ENCODE results near the gene DPAGT1.

Gene DPAGT1

GRCh38 chr11:119093942-119094815, 7.5 kb downstream of the DPAGT1 start:
- Histone ChIP-seq H3K4me3 (peak overlapping the region; percentile 71 to 98 (median 96)), H3K4me1 (peaks cover 50 to 59% (median 55%) of the 10 kb centered on the region in 10 experiments), H3K9ac (peak overlapping the region; percentile 90 to 99 (median 97)), H4K20me1 (peaks cover 0 to 38% (median 34%) of the 10 kb centered on the region in 11 experiments; a peak in 20 of 22 replicates), H3K36me3 (peaks cover 24 to 67% (median 59%) of the 10 kb centered on the region in 11 experiments), H3K4me2 (peak overlapping the region; percentile 89 to 99 (median 98)), H3K27me3 (no peaks in the 10 kb centered on the region), H3K27ac (peak overlapping the region; percentile 78 to 98 (median 95)), H3K9me3 (replicated peaks in 1 of 11) (no peaks in the 10 kb centered on the region; a peak in 3 of 22 replicates)
- no peak for TF ChIP-seq Cebpa-rat (IDR thresholded peaks at IDR 0.05)

DNA sequence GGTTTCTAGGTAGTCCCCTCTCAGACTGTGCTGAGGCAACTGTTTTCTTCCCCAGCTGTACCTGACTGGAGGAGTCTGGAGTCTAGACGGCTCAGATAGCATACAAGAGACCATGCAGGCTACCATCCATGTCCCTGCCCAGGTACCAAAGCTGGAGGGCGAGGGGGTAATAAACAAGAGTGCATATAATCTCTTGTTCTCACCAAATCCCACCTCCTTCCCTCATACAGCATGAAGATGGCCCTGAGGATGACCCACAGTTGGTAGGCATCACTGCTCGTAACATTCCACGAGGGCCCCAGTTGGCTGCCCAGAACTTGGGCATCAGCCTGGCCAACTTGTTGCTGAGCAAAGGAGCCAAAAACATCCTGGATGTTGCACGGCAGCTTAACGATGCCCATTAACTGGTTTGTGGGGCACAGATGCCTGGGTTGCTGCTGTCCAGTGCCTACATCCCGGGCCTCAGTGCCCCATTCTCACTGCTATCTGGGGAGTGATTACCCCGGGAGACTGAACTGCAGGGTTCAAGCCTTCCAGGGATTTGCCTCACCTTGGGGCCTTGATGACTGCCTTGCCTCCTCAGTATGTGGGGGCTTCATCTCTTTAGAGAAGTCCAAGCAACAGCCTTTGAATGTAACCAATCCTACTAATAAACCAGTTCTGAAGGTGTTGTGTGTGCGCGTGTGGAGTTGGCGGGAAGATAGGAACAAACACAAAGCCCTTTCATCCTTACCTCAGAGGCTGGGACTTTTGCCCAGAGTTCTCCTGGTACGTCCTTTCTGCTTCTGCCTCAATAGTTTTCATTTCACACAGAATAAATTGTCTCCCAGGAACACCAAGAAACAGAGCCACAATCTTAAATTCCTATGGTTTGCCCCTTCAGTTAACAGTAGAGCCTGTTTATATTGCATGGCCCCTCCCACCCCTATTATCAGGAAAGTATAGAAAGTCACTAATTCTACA, 8.5 kb downstream of the DPAGT1 start:
- H3K36me3 ChIP-seq = peaks cover 21 to 66% (median 54%) of the 10 kb centered on the region in 11 experiments
- H3K27ac ChIP-seq = peak overlapping the region in 10 of 11 experiments; percentile 86 to 98 (median 96); a peak in 21 of 22 replicates
- peak overlapping the region; percentile 90 to 99 (median 97) for H3K9ac ChIP-seq

DNA sequence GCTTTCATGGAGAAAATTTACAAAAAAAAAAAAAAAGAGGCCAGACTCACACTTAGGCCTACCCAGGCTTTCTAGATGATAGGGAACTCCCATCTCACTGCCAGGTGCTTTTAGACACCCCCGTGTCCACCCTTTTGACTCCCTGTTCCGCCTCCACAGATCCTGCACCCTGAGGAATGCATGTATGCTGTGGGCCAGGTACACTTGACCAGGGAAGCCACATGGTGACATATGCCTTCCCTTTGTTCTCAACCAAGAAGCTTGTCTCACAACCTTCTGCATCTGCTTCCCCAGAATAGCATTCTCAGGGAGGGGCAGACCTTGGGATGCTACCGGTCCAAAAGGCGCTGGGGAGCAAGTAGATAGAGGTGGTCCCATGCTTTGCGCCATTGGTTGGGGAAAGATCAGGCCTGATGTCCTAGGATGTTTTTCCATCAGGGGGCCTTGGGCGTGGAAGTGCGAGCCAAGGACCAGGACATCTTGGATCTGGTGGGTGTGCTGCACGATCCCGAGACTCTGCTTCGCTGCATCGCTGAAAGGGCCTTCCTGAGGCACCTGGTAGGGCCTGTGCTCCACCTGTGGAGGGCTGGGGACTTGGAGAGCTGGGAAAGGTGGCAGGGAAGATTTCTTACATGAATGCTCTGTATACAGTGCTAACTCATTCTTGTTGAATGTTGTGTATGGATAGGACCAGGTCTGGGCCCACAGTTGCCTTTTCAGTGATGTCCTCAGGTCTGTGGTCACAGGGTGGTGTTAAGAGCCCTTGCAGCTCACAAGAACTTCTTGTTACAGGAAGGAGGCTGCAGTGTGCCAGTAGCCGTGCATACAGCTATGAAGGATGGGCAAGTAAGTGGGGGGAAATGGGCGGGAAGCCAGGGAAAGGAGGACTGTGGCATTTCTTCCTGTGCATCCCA, 9.4 kb downstream of the DPAGT1 start:
- Histone ChIP-seq H3K9me3 (replicated peaks in 1 of 11) (no peaks in the 10 kb centered on the region; a peak in 3 of 22 replicates), H3K36me3 (peaks cover 11 to 57% (median 44%) of the 10 kb centered on the region in 11 experiments), H3K4me2 (peak overlapping the region; percentile 89 to 99 (median 98)), H3K9ac (peak overlapping the region; percentile 90 to 99 (median 97); a peak in 21 of 22 replicates), H3K27me3 (no peaks in the 10 kb centered on the region), H3K4me1 (peaks cover 61 to 79% (median 71%) of the 10 kb centered on the region in 10 experiments), H4K20me1 (peaks cover 0 to 38% (median 34%) of the 10 kb centered on the region in 11 experiments; a peak in 20 of 22 replicates), H3K4me3 (peak overlapping the region in 9 of 10 experiments; percentile 82 to 98 (median 96); a peak in 17 of 20 replicates), H3K27ac (peak overlapping the region in 9 of 11 experiments; percentile 22 to 98 (median 95); a peak in 17 of 22 replicates)
- no peak for TF ChIP-seq Cebpa-rat (IDR thresholded peaks at IDR 0.05)

More for the DNA sequence above, 8.5 kb downstream of the DPAGT1 start:
- peak overlapping the region; percentile 89 to 99 (median 98) for H3K4me2 ChIP-seq
- H4K20me1 ChIP-seq = peaks cover 0 to 38% (median 34%) of the 10 kb centered on the region in 11 experiments; a peak in 20 of 22 replicates
- no peak for TF ChIP-seq Cebpa-rat (IDR thresholded peaks at IDR 0.05)
- H3K4me3 ChIP-seq = peak overlapping the region; percentile 71 to 98 (median 96)
- H3K4me1 ChIP-seq = peaks cover 53 to 69% (median 62%) of the 10 kb centered on the region in 10 experiments
- H3K9me3 ChIP-seq (replicated peaks in 1 of 11) = no peaks in the 10 kb centered on the region; a peak in 3 of 22 replicates
- H3K27me3 ChIP-seq = no peaks in the 10 kb centered on the region

DNA sequence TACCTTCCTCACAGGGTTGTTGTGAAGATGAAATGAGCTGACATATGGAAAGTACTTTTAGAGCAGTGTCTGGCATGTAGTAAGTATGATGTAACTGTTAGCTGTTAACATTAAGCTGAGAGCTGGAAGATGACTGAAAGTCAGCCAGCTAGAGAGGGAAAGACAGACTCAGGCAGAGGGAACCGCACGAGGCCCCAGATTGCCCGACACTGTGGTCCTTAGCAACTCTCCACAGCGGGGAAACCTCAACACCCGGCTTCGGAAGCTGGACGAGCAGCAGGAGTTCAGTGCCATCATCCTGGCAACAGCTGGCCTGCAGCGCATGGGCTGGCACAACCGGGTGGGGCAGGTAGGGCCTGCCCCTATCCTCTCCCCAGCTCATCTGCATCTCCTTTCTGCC, 10.5 kb downstream of the DPAGT1 start:
- Histone ChIP-seq H3K27me3 (no peaks in the 10 kb centered on the region), H3K4me3 (peak overlapping the region in 6 of 10 experiments; percentile 14 to 98 (median 96); a peak in 7 of 20 replicates), H3K4me2 (peak overlapping the region; percentile 29 to 99 (median 98)), H3K4me1 (peaks cover 63 to 82% (median 77%) of the 10 kb centered on the region in 10 experiments), H4K20me1 (peaks cover 0 to 38% (median 34%) of the 10 kb centered on the region in 11 experiments; a peak in 20 of 22 replicates), H3K9ac (peak overlapping the region in 10 of 11 experiments; percentile 19 to 99 (median 97); a peak in 18 of 22 replicates), H3K27ac (peak overlapping the region in 10 of 11 experiments; percentile 20 to 98 (median 94); a peak in 19 of 22 replicates), H3K9me3 (replicated peaks in 1 of 11) (no peaks in the 10 kb centered on the region; a peak in 3 of 22 replicates), H3K36me3 (peaks cover under 1 to 46% (median 34%) of the 10 kb centered on the region in 11 experiments; a peak in 20 of 22 replicates)
- no peak for TF ChIP-seq Cebpa-rat (IDR thresholded peaks at IDR 0.05)

DNA sequence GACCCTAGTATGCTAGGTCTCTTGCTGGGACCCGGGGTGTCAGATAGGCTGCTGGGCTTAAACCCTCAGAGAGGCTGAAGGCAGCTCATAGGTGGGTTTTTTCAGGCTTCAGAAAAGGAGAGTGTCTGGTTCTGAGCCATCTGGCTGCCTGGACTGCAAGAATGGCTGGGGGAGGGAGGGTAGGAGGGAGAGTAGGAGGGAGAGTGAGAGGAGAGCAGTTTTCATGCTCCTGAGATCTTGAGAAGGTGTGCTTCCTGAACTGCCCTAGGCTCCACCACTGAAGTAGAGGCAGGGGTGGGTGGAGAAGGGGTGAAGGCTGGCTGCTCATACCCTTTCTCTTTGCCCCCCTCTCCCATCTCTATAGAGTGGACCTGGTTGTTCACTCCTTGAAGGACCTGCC, 12.3 kb downstream of the DPAGT1 start:
- Histone ChIP-seq H3K36me3 (peaks cover 0 to 42% (median 33%) of the 10 kb centered on the region in 11 experiments; a peak in 19 of 22 replicates), H3K4me1 (peaks cover 69 to 88% (median 83%) of the 10 kb centered on the region in 10 experiments), H3K9ac (peak overlapping the region in 6 of 11 experiments; percentile 42 to 68 (median 59); a peak in 10 of 22 replicates), H3K4me3 (no peak overlapping the region), H4K20me1 (peaks cover 0 to 31% (median 27%) of the 10 kb centered on the region in 11 experiments; a peak in 20 of 22 replicates), H3K9me3 (replicated peaks in 1 of 11) (no peaks in the 10 kb centered on the region; a peak in 3 of 22 replicates), H3K27me3 (no peaks in the 10 kb centered on the region), H3K4me2 (peak overlapping the region in 7 of 11 experiments; percentile 90 to 99 (median 98); a peak in 13 of 22 replicates), H3K27ac (peak overlapping the region in 9 of 11 experiments; percentile 22 to 96 (median 93); a peak in 17 of 22 replicates)
- no peak for TF ChIP-seq Cebpa-rat (IDR thresholded peaks at IDR 0.05)

DNA sequence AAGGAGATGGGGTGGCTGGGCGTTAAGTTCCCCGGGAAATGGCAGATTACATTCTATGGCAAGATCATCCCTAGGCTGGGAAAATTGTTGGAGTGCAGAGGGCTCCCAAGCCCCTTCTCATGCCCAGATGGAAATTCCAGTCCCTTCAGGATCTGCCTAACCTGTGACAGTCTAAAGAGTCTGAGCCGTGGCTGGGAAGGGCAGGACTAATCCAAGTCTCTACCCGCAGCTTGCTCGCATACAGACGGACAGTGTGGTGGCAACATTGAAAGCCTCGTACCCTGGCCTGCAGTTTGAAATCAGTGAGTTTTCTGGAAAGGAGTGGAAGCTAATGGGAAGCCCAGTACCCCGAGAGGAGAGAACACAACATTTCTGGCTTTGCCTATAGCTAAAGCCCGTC, 13.2 kb downstream of the DPAGT1 start:
- Histone ChIP-seq H3K9me3 (replicated peaks in 1 of 11) (no peaks in the 10 kb centered on the region), H3K9ac (peak overlapping the region in 2 of 11 experiments; percentile 38 to 44; a peak in 3 of 22 replicates), H3K4me3 (no peak overlapping the region), H3K4me1 (peaks cover 70 to 92% (median 86%) of the 10 kb centered on the region in 10 experiments), H3K4me2 (peak overlapping the region in 5 of 11 experiments; percentile 23 to 99 (median 92); a peak in 10 of 22 replicates), H3K27me3 (no peaks in the 10 kb centered on the region), H3K36me3 (peaks cover 0 to 33% (median 24%) of the 10 kb centered on the region in 11 experiments; a peak in 19 of 22 replicates), H4K20me1 (peaks cover 0 to 22% (median 18%) of the 10 kb centered on the region in 11 experiments; a peak in 20 of 22 replicates), H3K27ac (peak overlapping the region in 8 of 11 experiments; percentile 18 to 96 (median 80); a peak in 12 of 22 replicates)
- TF ChIP-seq Cebpa-rat (IDR thresholded peaks at IDR 0.05) = no peak
